GM21825 (cell line): ENCODE measurements around the gene FLNB.

ENCODE experiments used
- ATAC-seq: cut with Tn5 transposase; IDR thresholded peaks from one replicate; pipeline ENCODE4 v1.9.1; 2021; ENCODE audit warnings: mild to moderate bottlenecking, moderate library complexity; ENCODE audit not compliant: unreplicated experiment

FLNB gene

DNA sequence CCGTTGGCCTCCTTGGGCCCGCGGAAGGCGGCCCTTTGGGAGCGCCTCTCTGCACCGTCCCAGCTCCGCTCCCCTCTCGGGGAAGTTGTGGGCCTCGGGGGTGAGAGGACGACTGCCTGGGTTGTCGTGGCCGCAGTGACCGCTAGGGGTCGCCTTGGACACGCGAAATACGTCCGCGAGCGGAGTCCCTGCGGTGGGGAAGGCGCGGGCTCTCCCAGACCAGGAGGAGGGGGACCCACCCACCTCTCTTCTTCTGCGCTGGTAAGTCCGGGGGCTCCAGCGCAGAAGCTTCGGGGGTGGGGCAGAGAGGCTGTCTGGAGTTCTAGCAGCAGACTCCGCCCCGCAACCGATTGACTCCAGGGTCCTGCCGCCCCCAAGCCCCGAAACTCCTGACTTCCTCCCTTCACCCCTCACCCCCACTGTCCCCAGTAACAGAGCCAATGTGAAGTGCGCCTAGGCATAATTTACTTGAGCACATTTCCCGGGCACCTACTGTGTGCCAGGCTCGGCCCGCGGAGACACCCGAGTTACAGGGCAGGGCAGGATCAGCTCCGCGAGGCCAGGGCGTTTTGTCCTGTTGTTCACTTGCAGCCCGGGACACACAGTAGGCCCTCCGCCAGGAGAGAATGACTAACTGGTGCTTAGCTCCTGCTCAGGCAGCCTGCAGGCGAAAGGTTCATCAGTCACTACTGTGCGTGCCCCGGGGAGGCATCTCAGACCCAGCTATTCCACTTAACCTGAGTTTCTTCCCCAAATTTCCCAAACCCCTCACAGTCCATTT, 169.7 kb downstream of the FLNB start:
- ATAC-seq: peak; percentile 79

DNA sequence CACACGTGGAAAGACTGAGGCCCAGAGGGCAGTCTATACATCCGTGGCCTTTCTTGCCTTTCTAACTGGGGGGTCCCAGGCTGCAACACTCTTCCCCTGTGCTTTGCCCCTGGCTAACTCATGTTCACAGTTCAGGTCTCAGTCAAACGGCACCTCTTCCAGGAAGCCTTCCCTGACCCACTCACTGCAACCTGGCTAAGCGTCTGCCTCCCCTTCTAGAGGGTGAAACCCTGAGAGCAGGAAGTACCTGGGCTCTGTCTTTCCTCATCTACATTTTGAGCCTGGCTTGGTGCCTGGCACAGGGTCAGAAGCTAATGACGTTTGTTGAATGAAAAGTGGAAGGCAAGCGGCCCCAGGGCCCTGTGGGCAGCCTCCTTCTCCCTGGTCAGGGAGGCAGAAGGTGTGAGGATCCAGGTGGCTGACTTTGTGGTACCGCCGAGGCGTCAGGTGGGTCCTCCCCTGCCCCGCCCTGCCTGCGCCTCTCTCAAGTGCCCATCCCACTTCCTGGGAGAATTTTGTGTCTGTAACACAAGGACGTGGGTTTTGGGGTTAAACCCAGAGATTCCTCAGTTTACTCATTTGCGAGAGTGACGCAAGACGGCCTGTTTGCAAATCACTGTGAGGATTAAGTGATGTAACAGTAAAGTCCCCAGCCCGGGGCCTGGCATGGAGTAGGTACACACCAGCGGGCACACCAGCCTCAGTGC, 170.5 kb downstream of the FLNB start:
- no peak for ATAC-seq

DNA sequence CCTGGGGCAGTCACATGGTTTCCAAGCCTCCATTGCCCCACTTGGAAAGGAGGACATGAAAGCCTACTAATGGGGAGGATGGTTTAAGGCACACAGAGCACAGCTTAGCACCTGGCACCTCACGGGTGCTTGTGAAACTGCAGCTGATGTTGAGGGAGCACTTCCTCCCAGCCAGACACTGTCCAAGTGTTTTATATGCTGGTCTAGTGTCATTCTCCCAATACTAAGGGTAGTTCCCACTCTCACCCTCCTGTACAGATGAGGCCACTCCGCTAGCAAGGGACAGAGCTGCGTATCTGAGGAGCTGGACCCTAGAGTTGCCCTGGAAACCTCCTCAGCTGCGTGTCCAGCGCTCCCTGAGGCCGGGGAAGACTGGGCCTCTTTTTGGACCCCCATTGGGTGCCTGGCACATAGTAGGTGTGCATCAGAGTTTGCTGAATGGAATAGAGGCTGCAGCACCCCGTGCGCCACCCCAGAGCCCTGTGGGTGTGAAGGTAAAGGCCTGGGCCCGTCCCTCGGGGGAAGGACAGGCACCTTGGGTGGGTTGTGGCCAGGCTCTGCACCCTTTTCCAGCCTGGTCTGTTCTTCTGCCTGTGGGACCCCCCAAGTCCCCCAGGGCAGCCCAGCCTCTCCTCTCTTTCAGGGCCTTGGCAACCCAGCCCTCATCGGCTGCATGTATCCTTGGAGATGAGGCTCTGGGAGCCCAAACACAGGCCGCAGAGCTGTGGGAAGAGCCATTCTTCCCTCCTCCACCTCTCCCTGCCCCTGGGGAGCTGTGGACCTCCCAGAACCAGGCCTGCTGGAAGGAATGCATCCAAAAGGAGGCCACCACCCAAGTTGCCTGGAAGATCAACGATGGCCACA, 171.2 kb downstream of the FLNB start:
- no peak for ATAC-seq

GRCh38 chr3:58180099-58180880, 172.1 kb downstream of the FLNB start:
- ATAC-seq: no peak

DNA sequence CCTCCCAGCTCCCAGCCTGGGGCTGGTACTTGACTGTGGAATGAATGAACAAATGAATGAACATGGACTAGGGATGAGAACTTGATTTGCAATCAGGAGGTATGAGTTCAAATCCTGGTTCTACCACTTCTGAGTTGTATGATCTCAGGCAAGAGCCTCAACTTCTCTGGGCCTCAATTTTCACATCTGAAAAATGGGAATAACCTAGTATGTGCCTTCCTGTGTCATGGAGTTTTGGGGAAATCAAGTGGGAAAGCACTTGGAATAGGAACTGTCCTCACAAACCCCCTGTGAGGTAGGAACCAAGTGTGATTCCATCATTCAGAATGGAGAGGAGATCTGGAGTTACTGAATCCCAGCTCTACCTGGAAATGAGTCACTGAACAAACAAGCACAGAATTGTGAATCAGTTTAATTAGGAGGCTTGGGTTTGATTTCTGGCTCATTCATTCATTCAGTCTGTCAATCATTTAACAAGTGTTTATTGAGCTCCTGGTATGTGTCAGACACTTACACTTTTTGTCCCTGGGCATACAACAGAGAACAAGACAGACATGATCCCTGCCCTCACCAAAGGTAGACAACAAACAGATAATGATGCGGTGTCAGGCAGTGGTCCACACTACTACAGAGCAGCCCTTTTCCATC, 172.8 kb downstream of the FLNB start:
- no peak for ATAC-seq

DNA sequence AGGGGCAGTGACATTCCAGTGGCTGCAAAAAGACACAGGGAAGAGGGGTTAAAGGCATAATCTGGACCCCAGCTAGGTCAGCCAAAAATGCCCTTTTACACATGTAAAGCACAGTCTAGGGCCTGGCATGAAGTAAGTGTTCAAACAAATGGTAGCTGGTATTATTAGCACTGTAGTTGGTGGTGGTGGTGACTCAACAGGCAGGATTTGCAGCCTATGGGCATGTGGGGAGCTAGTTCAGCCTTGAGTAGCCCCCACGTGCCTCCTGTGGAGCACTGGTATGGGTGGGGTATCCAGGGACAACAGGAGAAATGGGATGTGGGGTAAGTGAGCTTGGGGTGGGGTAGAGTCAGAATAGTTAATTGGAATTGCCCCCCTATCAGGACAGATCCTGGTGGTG, 175.0 kb downstream of the FLNB start:
- ATAC-seq: no peak

- ATAC-seq: no peak
These were observed 175.7 kb downstream of the FLNB start for GRCh38 chr3:58183891-58184290.

GRCh38 chr3:58184309-58184981, 176.2 kb downstream of the FLNB start:
- no peak for ATAC-seq

DNA sequence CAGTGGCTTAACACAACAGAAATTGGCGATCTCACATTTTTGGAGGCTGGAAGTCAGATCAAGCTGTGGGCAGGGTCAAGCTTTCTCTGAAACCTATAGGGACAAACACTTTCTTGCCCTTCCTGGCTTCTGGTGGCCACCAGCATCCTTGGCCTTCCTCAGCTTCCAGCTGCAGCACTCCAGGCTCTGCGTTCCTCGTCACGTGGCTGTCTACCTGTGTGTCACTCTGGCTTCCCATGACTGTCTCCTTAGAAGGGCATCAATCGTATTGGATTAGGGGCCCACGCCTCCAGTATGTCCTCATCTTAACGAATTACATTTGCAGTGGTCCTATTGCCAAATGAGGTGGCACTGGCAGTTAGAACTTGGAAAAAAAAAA, 176.7 kb downstream of the FLNB start:
- ATAC-seq: no peak

GRCh38 chr3:58188173-58188564, 179.9 kb downstream of the FLNB start:
- ATAC-seq: no peak

DNA sequence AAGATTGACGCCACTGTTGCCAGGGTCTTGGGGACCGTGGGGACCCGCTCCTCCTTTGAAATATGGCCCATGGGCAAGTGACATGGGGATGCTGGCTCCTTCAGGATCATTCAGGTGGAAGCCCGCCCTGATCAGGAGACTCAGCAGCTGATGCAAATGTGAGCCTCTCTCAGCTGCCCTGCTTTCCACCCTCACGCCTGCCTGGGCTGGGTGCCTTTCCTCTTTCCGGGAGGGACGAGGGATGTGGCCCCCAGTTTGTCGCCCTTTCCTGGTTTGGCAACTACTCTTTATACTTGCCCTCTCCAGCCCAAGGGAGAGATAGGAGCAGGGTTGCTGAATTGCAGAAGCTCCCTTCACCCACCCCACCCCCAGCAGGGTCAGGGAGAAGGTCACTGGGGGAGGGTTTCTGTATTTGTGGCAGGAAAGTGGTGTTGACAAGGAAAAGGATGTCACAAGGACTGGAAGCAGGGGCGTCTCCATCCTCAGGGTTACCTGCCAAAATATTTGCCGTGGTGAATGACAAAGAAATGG, 180.8 kb downstream of the FLNB start:
- ATAC-seq: no peak

DNA sequence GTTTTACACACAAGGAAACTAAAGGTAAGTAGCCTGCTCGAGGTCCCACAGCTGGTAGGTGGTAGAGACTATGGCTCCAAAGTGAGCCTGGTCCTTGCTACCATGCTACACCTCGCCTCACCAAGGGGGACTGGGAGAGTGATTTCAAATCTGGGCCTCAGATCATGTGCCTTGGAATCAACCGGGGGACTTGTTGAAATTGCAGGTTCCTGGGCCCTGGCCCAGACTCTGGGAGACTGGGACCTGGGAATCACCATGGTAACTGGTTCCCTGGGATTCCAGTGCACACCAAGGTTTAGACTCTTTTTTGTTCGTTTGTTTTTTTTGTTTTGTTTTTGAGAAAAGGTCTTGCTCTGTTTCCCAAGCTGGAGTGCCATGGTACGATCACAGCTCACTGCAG, 181.5 kb downstream of the FLNB start:
- ATAC-seq: no peak

GRCh38 chr3:58190291-58190690, 182.1 kb downstream of the FLNB start:
- ATAC-seq: no peak

GRCh38 chr3:58190882-58191281, 182.7 kb downstream of the FLNB start:
- no peak for ATAC-seq

- ATAC-seq: no peak
These were observed 183.3 kb downstream of the FLNB start for GRCh38 chr3:58191361-58191991.

DNA sequence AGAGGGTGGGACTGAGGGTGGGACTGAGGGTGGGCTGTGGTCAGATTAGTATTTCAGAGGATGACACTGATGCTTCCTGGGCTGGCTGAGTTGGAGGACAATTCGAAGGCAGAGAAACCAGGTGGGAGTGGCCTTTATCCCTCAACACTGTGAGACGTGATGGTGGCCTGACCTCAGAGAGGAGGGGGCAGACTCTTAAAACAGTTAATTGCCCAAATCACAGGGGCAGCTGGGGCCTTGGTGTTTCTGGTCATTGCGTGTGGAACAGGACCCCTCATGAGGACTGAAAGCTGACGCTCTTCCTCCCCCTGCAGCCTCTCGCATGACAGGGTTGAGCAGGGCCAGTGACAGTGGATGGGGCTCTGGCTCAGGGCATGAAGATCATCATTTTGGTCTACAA, 183.8 kb downstream of the FLNB start:
- ATAC-seq: no peak

DNA sequence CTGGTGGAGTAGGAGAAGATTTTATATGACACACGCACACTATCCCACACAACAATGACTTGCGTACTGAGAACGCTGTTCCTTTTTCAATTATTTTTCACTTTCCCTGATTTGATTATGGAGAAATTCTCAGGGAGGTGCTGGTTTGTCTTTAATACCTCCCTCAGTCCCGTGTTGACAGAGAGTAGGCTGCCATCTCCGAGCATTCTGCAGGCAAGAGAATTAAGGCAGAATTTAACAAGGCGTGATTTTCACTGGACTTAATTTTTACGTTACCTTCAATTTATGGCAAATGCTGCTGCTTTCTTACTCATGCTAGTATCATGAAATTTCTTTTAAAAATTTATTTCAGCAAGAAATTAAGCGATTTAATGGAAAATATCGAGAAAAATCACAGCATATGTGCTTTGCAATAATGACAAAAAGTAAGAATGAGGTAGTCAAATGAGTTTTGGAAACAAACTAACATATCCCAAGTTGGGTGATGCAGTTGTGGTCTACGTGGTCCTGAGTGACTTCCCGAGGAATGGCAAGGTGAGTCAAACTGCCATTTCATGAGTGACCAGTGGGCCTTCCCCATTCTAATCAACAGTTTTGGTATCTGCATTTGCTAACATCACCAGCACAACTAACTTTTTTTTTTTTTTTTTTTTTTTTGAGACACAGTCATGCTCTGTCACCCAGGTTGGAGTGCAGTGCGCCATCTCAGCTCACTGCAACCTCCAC, 185.6 kb downstream of the FLNB start:
- no peak for ATAC-seq

GRCh38 chr3:58197588-58197987, 189.4 kb downstream of the FLNB start:
- no peak for ATAC-seq
